GM21717 (cell line): ENCODE data around the gene UBQLN4.
"Not testable (repeated sequence)": the region's sequence is repeated elsewhere in the genome, so short reads cannot be mapped to it uniquely, and the experiment has no call there.

Source experiments
- ATAC-seq: cut with Tn5 transposase; IDR thresholded peaks from one replicate; pipeline ENCODE4 v1.9.1; 2021; ENCODE audit warnings: mild to moderate bottlenecking, moderate library complexity; ENCODE audit not compliant: unreplicated experiment

UBQLN4 gene

GRCh38 chr1:156062189-156062588 is 8.6 kb upstream of the UBQLN4 start:
- no peak for ATAC-seq

DNA sequence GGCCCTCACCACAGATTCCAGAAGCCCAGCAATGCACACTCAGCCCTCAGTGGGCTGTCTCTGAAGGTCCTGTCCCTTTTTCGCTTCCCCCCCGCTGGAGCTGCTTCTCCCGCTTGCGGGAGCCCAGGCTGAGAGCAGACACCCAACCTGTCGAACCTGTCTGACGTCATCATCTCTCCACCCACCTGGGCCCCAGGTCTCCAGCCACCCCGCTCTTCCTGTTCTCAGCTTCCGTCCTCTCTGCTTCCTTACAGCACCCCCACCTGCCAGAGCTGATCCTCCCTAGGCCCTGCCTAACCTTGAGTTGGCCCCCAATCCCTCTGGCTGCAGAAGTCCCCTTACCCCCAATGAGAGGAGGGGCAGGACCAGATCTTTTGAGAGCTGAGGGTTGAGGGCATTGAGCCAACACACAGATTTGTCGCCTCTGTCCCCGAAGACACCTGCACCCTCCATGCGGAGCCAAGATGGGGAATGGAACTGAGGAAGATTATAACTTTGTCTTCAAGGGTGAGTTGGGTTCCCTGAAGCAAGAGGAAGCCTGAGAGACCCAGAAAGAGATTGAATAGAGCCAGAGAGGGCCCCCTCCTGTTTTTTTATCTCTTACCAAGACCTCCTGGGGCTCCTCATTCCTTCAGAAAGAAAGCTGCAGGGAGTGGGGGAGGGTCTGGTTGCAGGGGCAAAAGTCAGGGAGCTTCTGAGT is 7.5 kb upstream of the UBQLN4 start, which contains the start of gene RAB25:
TSS of gene RAB25 (plus strand) at position 224 of the 700 bp plus-strand sequence. CDS start at position 465, 241 bp downstream.
- ATAC-seq, result no peak

DNA sequence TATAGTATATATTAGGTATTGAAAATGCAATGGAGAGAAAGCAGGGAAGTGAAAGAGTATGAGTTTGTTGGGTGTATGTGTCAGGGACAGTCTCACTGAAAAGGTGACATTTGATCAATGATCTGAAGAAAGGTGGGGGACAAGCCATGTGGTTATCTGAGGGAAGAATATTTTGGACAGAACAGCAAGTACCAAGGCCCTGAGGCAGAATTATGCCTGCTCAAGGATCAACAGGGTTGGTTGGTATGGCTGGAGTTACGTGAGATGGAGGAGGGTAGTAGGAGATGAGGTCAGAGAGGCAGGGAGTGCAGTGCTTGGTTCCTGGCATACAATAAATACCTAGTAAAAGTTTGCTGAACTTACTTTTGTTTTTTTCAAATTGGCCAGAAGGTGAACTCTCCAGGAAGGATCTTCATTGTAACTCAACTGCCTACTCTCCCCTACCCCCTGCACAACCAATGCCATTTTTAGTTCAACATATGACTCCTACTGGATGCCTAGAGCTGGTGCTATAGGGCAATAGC is 2.8 kb upstream of the UBQLN4 start:
- no peak for ATAC-seq

- ATAC-seq, result no peak
Measured at GRCh38 chr1:156055281-156056048, 1.9 kb upstream of the UBQLN4 start.

- ATAC-seq, result peak; percentile 56
Measured at GRCh38 chr1:156054500-156055280, 1.1 kb upstream of the UBQLN4 start, which contains the start of gene LAMTOR2. LAMTOR2 (plus strand) TSS chr1:156054782; CDS start chr1:156054890, 108 bp downstream.

DNA sequence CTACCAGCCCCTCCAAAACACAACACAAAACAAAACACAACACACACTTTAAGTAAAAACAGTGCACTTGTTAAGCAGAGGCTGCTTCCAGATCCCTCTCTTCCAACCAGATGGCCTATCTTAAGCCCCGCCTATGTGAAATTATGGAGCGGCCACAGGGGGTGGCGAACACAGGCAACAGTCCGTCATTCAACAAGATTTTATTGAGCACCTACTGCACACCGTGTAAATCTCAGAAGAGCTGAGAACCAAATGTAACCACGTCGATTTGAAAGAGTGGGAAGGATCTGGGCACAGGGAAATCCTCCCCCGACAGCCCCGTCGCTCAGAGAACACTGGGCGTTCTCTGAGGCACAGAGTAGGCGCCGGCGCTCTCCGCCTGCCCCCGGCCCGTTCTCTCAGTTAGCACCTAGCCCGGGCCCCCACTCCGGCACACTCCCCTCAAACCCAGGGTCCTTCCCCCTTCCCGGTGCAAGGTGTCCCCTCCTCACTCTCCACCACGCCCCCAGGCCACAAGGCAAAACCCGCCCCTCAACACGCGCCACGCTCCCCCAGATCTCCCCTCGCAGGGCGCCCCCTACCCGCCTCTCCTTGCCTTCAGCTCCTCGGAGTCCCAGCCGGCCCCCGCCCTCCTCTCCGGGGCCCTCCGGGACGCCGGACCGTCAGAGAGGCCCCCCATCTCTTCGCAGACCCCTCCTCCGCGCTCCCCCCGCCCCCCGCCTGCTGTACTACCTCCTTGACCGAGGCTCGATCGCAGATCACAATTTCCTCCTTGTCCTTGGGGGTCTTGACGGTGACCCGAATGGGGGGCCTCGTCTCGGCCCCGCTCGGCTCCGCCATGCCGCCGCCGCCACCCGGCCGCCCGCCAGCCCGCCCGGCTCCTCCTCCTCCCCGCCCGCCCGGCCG is 483 bp downstream of the UBQLN4 start:
- ATAC-seq, result no peak

- no peak for ATAC-seq
Measured at GRCh38 chr1:156051011-156051725, 2.4 kb downstream of the UBQLN4 start.

GRCh38 chr1:156050376-156050775 is 3.2 kb downstream of the UBQLN4 start:
- ATAC-seq, result no peak

- ATAC-seq, result no peak
Measured at GRCh38 chr1:156048663-156049258, 4.8 kb downstream of the UBQLN4 start.

GRCh38 chr1:156045076-156045475 is 8.5 kb downstream of the UBQLN4 start:
- ATAC-seq, result no peak

DNA sequence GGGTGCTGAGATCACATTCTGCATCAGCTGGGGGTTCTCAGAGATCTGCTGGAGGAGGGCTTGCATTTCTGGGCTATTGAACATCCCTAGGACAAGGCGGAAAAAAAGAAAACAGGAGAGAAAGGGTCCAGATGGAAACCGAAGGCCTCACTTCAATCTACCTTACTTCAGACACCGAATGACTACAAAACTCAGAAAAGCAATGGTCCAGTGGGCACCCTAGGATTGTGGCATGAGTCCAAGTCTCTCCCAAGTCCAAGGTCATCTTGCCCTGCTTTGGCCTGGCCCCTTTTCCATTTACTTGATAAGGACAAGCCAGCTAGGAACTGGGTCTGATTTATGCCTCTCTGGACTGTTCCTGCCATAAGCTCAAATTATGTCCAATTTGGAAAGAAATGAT is 10.8 kb downstream of the UBQLN4 start:
- no peak for ATAC-seq

GRCh38 chr1:156034991-156035390 is 18.6 kb downstream of the UBQLN4 start:
- not testable (repeated sequence) for ATAC-seq

GRCh38 chr1:156033011-156033410 is 20.6 kb downstream of the UBQLN4 start:
- no peak for ATAC-seq

DNA sequence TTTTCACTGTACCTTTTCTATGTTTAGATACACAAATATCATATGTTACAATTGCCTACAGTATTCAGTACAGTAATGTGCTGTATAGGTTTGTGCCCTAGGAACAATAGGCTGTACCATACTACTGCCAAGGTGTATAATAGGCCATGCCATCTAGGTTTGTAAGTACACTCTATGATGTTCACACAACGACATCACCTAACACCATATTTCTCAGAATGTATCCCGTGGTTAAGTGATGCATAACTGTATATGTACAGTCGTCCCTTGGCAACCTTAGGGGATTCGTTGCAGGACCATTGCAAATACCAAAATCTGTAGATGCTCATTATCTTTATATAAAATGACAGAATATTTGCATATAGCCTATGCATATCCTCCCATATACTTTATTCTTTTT is 27.0 kb downstream of the UBQLN4 start:
- no peak for ATAC-seq

DNA sequence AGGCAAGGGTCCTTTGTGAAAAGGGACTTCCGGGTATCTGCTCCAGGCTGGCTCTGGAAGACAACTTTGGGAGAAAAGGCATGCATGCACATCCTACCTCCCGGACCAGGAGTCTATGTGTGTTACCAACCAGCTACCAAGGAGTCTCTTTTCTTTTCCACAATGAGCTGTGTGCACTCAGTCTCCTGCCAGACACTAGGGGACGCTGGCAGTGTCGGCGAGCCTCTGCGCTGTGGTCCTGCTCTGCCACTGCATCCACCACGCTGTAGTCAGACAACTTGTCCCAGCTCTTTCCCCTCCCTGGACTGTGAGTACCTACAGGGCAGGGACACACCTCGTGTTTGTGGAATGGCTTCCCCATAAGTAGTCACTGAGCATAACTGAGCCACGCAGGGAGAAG is 27.7 kb downstream of the UBQLN4 start:
- no peak for ATAC-seq

GRCh38 chr1:156024801-156025200 is 28.8 kb downstream of the UBQLN4 start:
- ATAC-seq, result no peak

DNA sequence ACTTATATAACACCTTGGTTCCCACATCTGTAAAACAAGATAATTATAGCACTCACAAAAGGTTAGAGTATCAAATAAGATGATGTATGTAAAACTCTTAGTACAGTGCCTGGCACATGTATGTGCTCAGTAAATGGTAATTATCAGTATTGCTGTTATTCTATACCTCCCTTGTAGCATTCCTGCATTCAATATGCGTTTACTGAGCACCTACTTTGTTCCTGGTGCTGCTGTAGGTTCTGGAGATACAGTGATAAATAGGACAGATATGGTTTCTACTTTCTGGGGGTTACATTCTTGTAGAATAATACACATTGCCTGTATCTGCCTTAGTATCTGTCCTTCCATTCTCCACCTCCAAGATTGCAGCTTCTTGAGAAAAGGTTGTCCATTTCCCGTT is 31.6 kb downstream of the UBQLN4 start:
- no peak for ATAC-seq

GRCh38 chr1:156021093-156021428 is 32.5 kb downstream of the UBQLN4 start:
- ATAC-seq, result no peak
